Fibroblast of gingiva (primary cell): Measurements from ENCODE around the gene VAT1L.
"Not testable (repeated sequence)": the region's sequence is repeated elsewhere in the genome, so short reads cannot be mapped to it uniquely, and the experiment has no call there.

ENCODE experiments used
- DNase-seq: peaks from one replicate; pipeline ENCODE4 v3.0.0-alpha.2; 2011; ENCODE audit warnings: low read depth

VAT1L gene

DNA sequence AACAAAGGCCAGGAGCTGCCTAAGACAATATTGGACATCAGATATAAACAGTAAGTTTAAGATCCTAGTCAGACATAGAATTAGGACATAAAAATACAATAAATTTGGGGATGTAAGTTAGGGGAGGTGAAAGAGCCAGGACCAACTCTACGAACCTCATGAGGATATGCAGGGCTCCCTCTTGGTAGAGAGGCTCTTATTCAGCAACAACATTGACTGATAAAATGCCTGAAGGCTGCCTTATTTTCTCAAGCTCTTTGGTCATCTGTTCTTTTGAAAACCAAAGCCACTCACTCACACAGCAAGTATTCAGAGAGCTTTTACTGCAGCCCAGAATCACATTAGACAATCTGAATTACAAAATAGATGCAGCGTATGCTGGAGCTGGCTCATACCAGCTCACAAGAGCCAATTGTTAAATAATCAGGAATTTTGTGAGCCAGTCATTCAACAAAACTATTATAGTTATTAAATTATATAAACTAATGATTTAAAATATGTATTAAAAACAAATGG, 125.4 kb downstream of the VAT1L start:
- DNase-seq: no peak

DNA sequence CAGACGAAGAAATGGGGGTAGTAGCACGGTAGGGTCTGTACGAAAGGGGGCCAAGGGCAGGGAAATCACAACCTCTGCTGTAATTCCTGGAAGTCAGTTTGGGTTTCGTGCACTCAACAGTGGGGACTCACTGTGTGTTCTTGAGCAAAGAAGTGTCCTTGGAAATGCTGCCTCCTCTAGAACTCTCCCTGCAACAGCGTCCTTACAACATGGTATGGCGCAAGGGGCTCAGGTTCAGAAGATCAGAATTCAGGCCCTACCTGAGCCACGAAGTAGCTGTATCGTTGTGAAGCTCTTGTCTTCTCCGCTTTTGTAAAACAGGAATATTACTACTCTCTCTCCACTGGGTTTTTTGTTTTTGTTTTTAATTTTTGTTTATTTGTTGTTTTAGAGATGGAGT, 127.7 kb downstream of the VAT1L start:
- DNase-seq: no peak

DNA sequence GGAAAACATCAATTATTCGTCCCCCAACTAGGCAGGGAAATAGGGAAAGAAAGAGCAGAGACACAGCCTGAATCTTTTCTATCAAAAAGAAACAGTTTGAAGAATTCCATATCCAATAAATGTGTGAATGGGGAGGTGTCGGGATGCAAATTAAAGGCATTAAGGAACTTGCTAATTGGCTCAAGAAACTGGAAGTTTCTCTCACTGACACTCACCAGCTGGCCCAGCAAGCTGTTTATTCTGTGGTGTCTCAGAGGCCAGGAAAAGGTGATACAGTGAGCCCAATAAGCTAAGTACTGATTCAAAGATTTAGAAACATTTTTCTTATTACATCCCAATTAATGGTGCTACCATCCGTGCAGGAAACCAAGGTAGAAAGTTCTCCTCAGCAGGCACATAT, 129.6 kb downstream of the VAT1L start:
- no peak for DNase-seq

DNA sequence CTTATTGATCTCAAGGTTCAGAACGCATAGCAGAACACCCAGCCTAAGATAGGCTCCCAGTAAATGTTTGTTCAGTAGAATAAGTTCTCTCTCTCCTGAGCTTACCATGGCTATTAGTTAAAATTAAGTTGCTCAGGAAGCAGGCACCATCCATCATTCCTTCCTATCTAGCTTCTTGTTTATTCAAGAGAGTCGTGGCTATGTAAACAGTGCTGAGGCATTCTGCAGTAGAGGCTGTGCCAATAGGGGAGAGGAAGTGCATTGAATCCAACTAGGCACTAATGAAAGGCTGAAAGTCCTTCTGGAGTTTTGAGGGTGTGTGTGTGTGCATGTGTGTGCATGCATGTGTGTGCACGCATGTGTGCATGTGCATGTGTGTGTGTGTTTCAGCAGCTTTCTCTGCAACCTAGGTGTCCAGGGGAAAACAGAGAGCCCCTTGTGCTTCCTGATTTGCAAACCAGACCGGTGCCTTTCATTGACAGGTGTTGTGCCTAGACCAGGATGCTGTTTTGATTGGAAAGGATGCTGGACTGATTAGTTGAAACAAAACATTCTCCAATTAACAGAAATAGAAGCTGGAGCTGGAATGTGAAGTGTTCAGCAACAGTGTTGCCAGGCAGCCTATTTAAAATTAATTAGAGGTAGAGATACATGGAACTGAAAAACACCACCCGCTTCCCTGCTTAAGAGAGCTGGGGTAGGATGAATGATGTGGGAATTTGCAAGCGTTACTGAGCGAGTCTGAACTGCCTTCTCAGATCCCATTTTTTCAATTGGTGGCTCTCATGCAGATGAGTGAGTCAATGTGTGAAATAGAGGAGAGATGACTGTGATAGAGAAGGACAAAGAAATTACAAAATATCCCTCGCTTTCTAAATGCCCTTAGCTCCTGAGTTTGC, 130.7 kb downstream of the VAT1L start:
- no peak for DNase-seq

DNA sequence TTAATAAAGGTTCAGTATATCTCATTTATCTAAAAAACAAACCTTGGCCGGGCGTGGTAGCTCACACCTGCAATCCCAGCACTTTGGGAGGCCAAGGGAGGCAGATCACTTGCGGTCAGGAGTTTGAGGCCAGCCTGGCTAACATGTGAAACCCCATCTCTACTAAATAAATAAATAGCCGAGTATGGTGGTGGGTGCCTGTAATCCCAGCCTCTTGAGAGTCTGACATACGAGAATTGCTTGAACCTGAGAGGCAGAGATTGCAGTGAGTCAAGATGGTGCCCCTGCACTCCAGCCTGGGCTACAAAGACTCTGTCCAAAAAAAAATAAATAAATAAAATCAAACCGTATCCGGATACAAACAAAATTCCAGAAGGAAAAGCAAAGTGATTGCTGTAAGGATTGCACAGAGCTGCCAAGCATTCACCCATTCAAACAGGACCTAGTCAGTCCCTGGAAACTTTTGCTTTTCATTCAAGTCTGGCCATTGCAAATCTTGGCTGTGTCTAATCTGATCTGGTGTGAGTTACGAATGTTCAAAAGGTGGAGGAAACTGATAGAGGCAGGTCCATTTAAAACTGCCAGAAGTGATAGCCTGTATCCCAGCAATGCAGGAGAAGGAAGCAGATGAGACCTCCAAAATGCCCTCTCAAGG, 131.5 kb downstream of the VAT1L start:
- DNase-seq: no peak

DNA sequence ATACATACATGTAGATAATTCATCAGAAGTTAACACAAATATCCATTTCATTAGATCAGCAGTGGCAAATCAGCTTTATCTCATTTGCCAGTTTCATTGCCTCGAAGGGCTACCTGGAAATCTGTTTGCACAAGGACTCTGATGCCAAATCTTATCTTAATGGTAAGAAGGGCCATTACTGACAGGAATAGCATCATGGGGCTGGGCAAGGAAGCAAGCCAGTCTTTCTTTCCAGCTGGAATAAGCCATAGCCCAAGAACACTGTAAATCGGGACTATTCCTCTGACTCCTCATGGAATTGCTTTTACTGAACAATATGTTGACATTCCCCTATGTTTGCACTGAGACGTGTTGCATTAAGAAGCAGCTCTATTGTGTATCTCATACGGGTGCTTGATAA, 132.6 kb downstream of the VAT1L start:
- no peak for DNase-seq

DNA sequence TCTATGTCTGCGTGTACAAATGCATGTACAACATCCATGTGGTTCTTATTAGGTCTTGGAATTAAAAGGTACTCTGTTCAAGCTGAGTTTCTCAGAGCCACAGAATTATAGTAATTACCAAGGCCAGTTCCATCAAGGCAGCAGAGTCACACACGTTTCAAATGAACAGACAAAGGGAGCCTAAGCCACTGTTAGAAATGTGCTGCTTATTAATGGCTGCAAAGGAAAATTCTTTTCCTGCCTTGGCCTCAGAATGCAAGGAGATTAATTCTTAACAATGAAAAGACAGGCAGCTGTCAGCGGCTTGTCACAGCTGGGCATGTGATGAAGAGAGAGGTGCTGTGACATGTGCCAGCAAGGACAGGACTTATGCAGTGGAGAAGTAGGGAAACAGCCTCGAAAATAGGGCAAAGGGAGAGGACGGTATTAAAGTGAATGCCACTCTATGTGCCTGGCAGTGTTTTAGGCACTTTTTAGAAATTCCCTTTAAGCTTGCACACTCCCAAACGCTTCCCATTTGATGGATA, 133.9 kb downstream of the VAT1L start:
- no peak for DNase-seq

DNA sequence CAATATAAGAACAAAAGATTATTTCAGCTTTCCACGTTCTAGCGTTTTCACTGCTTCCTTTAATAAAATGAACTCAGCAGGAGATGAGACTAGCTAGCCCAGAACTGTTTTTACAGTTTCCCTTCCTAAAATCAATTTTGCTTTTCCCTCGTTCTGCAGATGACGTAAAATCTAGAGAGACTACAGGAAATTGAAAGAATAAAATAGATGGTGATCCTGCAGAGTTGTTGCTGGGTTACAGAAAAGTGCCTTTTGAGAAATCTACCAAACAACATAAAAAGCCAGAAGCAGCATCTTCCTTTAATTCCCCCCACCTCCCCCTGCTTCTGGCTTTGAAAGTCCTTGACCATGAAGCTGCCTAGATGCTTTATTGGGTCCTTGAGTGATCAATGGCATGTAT, 137.2 kb downstream of the VAT1L start:
- DNase-seq: no peak

DNA sequence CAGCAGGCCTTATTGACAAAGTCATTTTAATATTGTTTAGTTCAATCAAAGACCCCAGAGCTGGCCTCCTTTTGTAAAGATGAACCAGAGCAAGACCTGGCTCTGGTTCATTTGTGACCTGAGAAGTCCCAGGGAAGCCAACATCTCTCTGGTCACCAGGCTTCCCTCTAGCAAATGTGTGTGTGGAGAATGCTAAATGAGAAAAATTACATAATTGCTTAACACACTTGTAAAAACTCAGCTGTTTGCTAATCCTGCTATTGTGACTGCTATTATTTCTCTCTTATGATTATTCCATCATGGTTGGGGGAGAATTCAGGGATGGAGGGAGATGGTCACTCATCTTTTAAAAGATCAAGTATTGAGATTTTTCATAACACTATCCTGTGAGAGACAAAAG, 139.7 kb downstream of the VAT1L start:
- DNase-seq: no peak

DNA sequence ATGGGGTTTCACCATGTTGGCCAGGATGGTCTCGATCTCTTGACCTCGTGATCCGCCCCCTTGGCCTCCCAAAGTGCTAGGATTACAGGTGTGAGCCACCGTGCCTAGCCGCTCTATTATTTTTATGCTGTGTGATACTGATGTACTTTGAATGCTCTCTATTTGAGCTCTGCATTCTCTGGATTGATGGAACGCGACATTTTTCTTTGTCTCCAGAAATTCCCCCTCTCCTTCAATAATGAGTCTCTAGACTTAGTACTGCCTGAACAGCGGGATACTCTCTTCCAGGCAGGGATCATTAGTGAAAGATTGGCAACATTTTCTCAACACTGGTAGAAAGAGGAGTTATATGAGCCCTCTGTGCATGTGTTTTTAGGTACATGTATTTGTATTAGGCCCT, 140.6 kb downstream of the VAT1L start:
- no peak for DNase-seq

DNA sequence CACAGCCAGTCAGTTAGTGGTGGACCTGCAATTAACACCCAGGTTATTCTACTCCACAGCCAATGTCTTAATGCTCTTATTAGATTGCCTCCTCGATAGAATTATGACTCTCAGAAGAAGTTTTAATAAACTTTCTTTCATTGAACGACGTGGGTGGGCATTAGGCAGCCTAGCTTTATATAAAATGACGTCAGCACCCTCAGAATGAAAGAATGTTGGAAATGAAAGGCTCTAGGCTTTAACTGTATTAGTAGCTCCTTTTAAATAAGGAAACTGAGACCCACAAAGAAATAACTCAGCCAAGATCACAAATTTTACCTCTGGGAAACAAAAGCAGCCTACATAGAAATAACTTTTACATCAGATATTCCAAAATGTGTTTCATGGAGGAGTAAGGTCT, 142.7 kb downstream of the VAT1L start:
- no peak for DNase-seq

DNA sequence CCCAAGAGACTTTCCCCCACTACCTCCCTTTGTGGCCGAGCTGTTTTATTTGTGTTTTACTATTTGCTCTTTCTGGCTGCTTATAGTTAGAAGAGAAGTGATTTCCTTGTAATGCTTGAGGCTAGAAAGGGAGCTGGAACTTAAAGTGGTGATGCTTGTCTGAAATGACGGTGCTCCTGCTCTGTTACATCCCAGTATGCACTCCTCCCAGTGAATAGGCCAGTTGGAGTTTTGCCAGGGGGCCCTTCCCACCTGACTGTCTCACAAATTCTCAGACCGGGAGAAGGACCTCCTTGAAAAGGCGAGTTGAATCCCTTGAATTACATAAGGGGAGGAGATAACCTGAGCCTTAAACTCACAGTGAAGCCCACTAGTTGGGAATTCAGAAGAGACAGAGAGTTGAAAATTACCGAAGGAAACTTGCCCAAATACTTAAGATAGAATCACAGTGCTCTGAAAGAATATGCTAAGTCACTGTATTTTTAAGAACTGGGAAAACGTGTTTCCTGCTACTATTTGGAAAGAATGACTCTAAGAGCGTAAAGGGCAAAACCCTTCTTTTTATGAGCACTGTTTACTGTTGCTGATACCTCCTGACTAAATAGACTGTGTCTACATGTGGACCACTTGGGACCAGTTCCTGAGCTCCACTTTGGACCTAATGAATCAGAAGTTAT, 149.2 kb downstream of the VAT1L start:
- DNase-seq: no peak

DNA sequence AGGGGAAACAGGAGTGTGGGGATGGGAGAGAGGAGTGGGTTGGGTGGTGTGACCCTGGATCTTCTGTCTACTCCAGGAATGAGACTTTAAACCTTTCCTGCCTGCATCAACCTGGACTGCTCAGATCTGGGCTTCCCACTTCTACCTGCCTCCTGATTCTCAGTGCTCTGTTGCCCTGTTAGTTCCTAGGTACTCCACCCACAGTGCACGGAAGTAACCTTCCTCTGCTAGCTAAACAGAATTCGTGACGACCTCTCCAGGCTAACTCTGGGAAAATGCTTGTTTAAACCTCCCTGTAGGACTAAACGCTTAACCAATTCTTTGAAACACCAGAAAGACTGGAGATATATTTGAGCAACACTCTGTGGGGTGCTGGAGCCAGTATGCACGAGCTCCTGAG, 150.5 kb downstream of the VAT1L start:
- DNase-seq: no peak

DNA sequence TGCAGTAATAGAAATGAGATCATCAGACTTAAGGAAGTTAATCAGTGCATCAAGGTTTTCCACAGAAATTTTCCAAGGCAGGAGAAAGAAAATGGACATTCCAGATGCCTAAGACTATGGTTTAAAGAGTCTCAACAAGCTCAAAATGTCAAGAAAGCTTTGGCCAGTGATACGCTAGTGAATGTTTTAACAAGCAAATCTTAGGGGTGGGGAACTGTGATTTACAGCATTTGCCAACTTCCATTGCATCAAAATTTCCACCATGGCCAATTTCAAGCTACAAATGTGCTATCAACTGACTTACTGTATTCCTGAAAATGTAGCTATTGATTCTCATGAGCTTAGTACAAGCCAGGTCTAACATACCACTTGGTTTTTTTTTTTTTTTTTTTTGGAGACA, 151.6 kb downstream of the VAT1L start:
- DNase-seq: no peak

DNA sequence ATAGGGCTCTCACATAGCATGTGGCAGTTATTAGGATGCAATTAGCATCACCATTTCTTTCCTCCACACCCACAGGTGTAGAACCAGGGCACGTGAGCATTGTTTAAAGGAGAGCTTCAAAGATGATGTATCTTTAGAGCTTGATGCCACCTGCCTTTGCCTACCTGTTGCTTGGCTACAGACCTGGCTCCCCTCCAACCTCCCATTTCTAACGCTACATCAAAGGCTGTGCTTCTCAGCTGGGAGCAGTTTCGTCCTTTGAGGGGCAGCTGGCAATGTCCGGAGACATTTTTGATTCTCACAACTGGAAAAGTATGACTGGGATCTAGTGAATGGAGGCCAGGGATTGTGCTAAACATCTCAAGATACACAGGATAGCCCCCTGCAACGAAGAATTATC, 155.4 kb downstream of the VAT1L start:
- no peak for DNase-seq

DNA sequence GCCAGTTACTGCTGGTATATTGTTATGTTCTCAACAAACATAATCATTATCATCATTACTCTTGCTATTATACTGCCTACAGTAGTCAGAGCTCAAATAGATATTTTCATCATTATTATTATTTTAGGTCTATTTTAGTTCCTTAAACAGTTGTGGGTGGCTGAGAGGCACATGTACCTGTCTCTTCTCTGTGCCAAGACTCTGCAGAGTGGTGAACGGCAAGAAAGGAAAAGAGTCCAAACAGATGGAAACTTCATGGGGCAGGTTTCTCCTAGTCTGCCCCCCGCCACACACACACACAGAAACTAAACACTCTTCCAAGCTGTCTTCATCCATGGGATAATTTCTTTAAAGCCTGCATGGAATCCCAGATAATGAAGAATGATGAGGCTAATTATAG, 156.3 kb downstream of the VAT1L start:
- no peak for DNase-seq

DNA sequence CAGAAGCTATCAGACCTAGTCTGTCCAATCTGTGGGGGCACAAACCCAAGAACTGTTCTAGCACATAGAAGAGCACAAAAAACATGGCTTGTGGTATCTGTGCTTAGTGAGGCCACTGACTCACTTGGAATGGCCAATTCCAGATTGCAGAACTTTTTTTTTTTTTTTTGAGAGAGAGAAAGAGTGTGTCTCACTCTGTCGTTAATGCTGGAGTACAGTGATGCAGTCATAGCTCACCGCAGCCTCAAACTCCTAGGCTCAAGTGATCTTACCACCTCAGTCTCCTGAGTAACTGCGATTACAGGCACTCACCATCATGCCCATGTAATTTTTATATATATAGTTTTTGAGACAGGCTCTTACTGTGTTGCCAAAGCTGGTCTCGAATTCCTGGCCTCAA, 156.8 kb downstream of the VAT1L start:
- DNase-seq: no peak

DNA sequence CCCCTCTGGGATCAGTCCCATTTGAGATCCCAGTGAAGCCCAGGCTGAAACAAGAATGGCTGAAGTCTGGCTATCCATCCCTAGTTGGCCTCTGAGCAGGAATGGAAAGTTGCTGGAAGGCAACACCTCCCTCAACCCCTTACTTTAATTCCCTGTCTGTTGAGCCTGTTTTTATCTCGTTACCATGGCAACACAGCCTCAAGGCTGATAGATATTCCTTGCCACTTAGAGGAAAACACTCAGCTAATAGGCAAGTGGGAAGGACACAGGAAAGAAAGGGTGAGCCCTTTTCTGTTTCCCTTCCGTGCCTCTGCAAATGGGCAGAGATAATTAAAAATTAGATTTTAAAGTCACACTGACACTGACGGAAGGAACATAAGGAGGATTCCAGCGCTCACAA, 158.5 kb downstream of the VAT1L start:
- DNase-seq: no peak

DNA sequence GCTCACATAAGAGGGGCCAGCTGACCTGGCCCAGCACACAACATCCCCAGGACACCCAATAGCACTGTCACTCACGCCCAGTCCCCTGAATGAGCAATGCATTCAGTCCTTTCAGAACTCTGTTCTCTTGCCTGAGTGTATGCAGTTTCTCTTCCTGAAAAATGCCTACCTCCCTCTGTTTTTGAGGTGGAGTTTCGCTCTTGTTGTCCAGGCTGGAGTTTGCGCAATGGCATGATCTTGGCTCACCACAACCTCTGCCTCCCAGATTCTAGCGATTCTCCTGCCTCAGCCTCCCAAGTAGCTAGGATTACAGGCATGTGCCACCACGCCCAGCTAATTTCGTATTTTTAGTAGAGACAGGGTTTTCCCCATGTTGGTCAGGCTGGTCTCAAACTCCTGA, 159.2 kb downstream of the VAT1L start:
- DNase-seq: not testable (repeated sequence)

DNA sequence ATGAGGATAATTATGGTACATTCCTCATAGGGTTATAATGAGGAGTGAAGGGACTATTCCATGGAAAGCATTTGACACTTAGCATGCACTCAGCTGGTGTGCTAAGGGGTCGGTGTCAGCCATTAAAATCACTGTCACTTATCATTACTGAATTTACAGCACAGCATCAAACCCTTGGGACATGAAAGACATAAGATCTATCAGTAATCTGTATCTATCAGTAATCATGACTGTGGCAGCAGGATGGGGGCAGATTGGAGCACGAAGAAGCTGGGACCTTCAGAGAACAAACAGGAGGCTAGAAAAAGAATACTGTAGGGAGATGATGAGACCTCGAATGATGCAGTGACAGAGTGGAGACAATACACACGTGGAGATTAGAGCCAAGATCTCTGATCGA, 160.5 kb downstream of the VAT1L start:
- DNase-seq: no peak

DNA sequence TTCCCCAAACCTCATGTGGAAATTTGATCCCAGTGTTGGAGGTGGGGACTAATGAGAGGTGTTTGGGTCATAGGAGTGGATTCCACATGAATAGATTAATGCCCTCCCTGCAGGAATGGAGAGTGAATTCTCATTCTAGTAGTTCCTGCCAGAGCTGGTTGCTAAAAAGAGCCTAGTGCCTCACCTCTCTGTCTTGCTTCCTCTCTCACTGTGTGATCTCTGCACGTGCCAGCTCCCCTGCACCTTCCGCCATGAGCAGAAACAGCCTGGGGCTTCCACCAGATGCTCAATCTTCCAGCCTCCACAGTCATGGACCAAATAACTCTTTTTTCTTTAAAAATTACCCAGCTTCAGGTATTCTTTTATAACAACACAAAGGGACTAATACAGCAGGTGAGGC, 161.1 kb downstream of the VAT1L start:
- no peak for DNase-seq

DNA sequence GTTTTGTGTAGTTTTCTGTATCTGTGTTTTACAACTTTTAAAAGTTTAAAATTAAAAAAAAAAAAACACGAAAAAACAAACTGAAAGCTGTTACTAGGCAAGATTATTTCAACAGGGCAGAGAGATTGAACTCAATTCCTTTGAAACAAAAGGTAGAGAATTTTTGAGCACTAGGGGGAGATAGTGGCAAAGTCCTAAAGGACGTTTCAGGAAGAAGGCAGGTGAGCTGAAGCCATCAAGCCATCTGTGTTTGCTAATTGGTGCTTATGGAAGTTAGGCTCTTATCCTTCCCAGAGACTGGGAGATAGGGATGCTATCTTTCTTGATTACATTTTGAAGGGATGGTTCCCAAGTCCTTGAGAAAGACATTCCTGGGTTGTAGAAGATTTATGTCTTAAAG, 163.4 kb downstream of the VAT1L start:
- DNase-seq: no peak

DNA sequence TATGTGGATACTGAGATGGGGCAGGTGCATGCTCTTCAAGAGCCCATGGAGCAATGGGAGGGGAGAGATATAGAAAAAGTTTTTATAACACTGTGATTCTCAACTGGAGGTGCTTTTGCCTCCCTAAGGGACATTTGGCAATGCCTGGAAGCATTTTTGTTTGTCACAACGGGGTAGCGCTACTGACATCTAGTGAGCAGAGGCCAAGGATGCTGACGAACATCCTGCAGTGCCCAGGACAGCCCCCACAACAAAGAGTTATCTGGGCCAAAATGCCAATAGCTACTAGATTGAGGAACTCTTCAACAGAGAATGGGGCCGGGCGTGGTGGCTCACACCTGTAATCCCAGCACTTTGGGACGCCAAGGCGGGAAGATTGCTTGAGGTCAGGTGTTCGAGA, 166.8 kb downstream of the VAT1L start:
- no peak for DNase-seq
